H9 (cell line): ENCODE measurements around the gene DRD1. TPM values are rescaled to one million over a fixed set of nuclear protein-coding genes. Genes with fewer than 3 reads are reported as not detected.
A peak's percentile ranks its signal among the peaks of the same experiment; 100 is the strongest.

Experiments used
- DNase-seq: peaks from one replicate; pipeline ENCODE4 v3.0.0-alpha.2; 2017
- H2AFZ ChIP-seq: one replicate; pipeline ENCODE4 v1.6.1; 2013; ENCODE audit warnings: mild to moderate bottlenecking, low read length, control low read depth, moderate library complexity
- H2AK5ac ChIP-seq: 2 replicates; pipeline ENCODE4 v1.6.1; 2013; ENCODE audit warnings: low read length, control low read depth, mixed read lengths; ENCODE audit not compliant: insufficient read length
- H2BK120ac ChIP-seq: one replicate; pipeline ENCODE4 v1.6.1; 2013; ENCODE audit warnings: low read depth, mild to moderate bottlenecking, low read length, control low read depth, inconsistent platforms; ENCODE audit not compliant: poor library complexity, severe bottlenecking
- H2BK12ac ChIP-seq: 2 replicates; pipeline ENCODE4 v1.6.1; 2013; ENCODE audit warnings: low read length, control low read depth, mixed read lengths, low read depth; ENCODE audit not compliant: insufficient read length
- H2BK15ac ChIP-seq: 2 replicates; pipeline ENCODE4 v1.6.1; 2013; ENCODE audit warnings: low read depth, low read length, control low read depth
- H2BK20ac ChIP-seq: one replicate; pipeline ENCODE4 v1.6.1; 2013; ENCODE audit warnings: low read depth, mild to moderate bottlenecking, low read length, control low read depth, inconsistent platforms; ENCODE audit not compliant: poor library complexity, severe bottlenecking
- H2BK5ac ChIP-seq: 2 replicates; pipeline ENCODE4 v1.6.1; 2013; ENCODE audit warnings: low read length, control low read depth, mixed read lengths; ENCODE audit not compliant: insufficient read length
- H3K14ac ChIP-seq: 2 replicates; pipeline ENCODE4 v1.6.1; 2013; ENCODE audit warnings: low read length, control low read depth; ENCODE audit not compliant: insufficient read depth
- H3K18ac ChIP-seq: 2 replicates; pipeline ENCODE4 v1.6.1; 2013; ENCODE audit warnings: low read depth, mild to moderate bottlenecking, mixed read lengths, low read length, control low read depth; ENCODE audit not compliant: insufficient read length
- H3K23ac ChIP-seq: 2 replicates; pipeline ENCODE4 v1.6.1; 2013; ENCODE audit warnings: low read length, control low read depth, mixed read lengths, low read depth; ENCODE audit not compliant: insufficient read length
- H3K23me2 ChIP-seq: 2 replicates; pipeline ENCODE4 v1.6.1; 2013; ENCODE audit warnings: low read depth, mild to moderate bottlenecking, mixed read lengths, low read length, control low read depth; ENCODE audit not compliant: insufficient read length, poor library complexity, severe bottlenecking
- H3K27ac ChIP-seq: 2 replicates; pipeline ENCODE4 v1.5.1; 2013; ENCODE audit warnings: low read length, control low read depth, mixed read lengths, low read depth; ENCODE audit not compliant: insufficient read length
- H3K27me3 ChIP-seq: 2 replicates; pipeline ENCODE4 v1.6.1; 2013; ENCODE audit warnings: low read length, control low read depth, inconsistent platforms; ENCODE audit not compliant: insufficient read depth
- H3K4ac ChIP-seq: 2 replicates; pipeline ENCODE4 v1.6.1; 2013; ENCODE audit warnings: low read depth, mild to moderate bottlenecking, control low read depth, inconsistent platforms, low read length, moderate library complexity
- H3K4me1 ChIP-seq: 2 replicates; pipeline ENCODE4 v1.6.1; 2013; ENCODE audit warnings: low read length, control low read depth, inconsistent platforms; ENCODE audit not compliant: insufficient read depth
- H3K4me2 ChIP-seq: 2 replicates; pipeline ENCODE4 v1.6.1; 2013; ENCODE audit warnings: low read length, control low read depth, mixed read lengths; ENCODE audit not compliant: insufficient read length, insufficient read depth
- H3K56ac ChIP-seq: 2 replicates; pipeline ENCODE4 v1.6.1; 2013; ENCODE audit warnings: low read depth, mild to moderate bottlenecking, mixed read lengths, low read length, control low read depth; ENCODE audit not compliant: insufficient read length
- H3K79me1 ChIP-seq: 2 replicates; pipeline ENCODE4 v1.6.1; 2013; ENCODE audit warnings: low read depth, mild to moderate bottlenecking, moderate library complexity, low read length, control low read depth, inconsistent platforms; ENCODE audit not compliant: insufficient read depth, poor library complexity, severe bottlenecking
- H3K79me2 ChIP-seq: 2 replicates; pipeline ENCODE4 v1.6.1; 2013; ENCODE audit warnings: low read length, control low read depth, inconsistent platforms; ENCODE audit not compliant: insufficient read depth
- H3K9ac ChIP-seq: 2 replicates; pipeline ENCODE4 v1.6.1; 2013; ENCODE audit warnings: low read length, control low read depth, mixed read lengths; ENCODE audit not compliant: insufficient read length; ENCODE audit errors: extremely low read depth
- H3K9me3 ChIP-seq: one replicate; pipeline ENCODE4 v1.6.1; 2013; ENCODE audit warnings: low read depth, low read length, inconsistent platforms; ENCODE audit not compliant: control insufficient read depth
- H3T11ph ChIP-seq: one replicate; pipeline ENCODE4 v1.6.1; 2013; ENCODE audit warnings: mild to moderate bottlenecking, low read length, control low read depth, inconsistent platforms
- H4K20me1 ChIP-seq: one replicate; pipeline ENCODE4 v1.6.1; 2013; ENCODE audit not compliant: control insufficient read depth, insufficient read length, insufficient read depth
- H4K5ac ChIP-seq: 2 replicates; pipeline ENCODE4 v1.6.1; 2013; ENCODE audit warnings: low read depth, mild to moderate bottlenecking, mixed read lengths, low read length, control low read depth; ENCODE audit not compliant: insufficient read length
- H4K8ac ChIP-seq: replicated peaks from 2 replicates; pipeline ENCODE4 v1.6.1; 2013; ENCODE audit warnings: low read length, control low read depth, mixed read lengths, low read depth; ENCODE audit not compliant: insufficient read length
- H4K91ac ChIP-seq: 2 replicates; pipeline ENCODE4 v1.6.1; 2013; ENCODE audit warnings: low read depth, mild to moderate bottlenecking, moderate library complexity, mixed read lengths, low read length, control low read depth; ENCODE audit not compliant: insufficient read length
- H3K27ac Mint-ChIP-seq, 3 experiments: 2 replicates in 2 of 3; 3 replicates in 1 of 3; pipeline ENCODE4 v1.8.0; 2020 to 2021; ENCODE audit warnings: mixed read lengths in 3 of 3, mild to moderate bottlenecking in 1 of 3, moderate library complexity in 1 of 3
- H3K27me3 Mint-ChIP-seq: 2 replicates; pipeline ENCODE4 v1.8.0; 2021; ENCODE audit warnings: low read depth, mild to moderate bottlenecking, moderate library complexity, mixed read lengths
- H3K36me3 Mint-ChIP-seq, 3 experiments: 2 replicates in 2 of 3; 3 replicates in 1 of 3; pipeline ENCODE4 v1.8.0; 2020 to 2021; ENCODE audit warnings: low read depth in 3 of 3, mixed read lengths in 3 of 3; ENCODE audit not compliant: insufficient read depth in 1 of 3
- H3K4me1 Mint-ChIP-seq, 2 experiments: 2 replicates each; pipeline ENCODE4 v1.8.0; 2020; ENCODE audit warnings: mixed read lengths in 2 of 2
- H3K4me3 Mint-ChIP-seq, 2 experiments: 2 replicates in 1 of 2; 3 replicates in 1 of 2; pipeline ENCODE4 v1.8.0; 2020 to 2021; ENCODE audit warnings: mild to moderate bottlenecking in 2 of 2, mixed read lengths in 2 of 2, moderate library complexity in 1 of 2
- H3K9me3 Mint-ChIP-seq, 2 experiments: 2 replicates in 1 of 2; 3 replicates in 1 of 2; pipeline ENCODE4 v1.8.0; 2020; ENCODE audit warnings: mild to moderate bottlenecking in 2 of 2, mixed read lengths in 2 of 2, moderate library complexity in 1 of 2
- CTCF ChIP-seq: fragments of 200-600 bp; sonication (generic); conservative IDR thresholded peaks from 3 replicates; pipeline ENCODE4 v1.8.0; 2021; ENCODE audit warnings: antibody characterized with exemption, mild to moderate bottlenecking
- WGBS: extraction: QIAGEN DNeasy Blood & Tissue Kit; methylation state at CpG from one replicate; pipeline ENCODE4 v1.1.7; 2013; ENCODE audit warnings: missing lambda C conversion rate, low lambda C conversion rate, mixed read lengths; ENCODE audit not compliant: insufficient read length; ENCODE audit errors: extremely low coverage; 5-methylcytosine and 5-hydroxymethylcytosine counted together
- total RNA-seq: library from RNA; stranded (reverse); gene quantifications from 2 replicates; pipeline ENCODE4 v1.2.1, GENCODE V29; 2021

The DRD1 gene
- total RNA-seq, 1 experiment from 2014 or later: not detected

GRCh38 chr5:175489693-175490443 lies 45.9 kb upstream of the DRD1 start:
- H3K9ac ChIP-seq: no peak overlapping the region
- no peak for DNase-seq
- no peak overlapping the region for H2BK20ac ChIP-seq
- no peaks in the 10 kb centered on the region for H3K4me1 ChIP-seq
- no peak overlapping the region for H3K56ac ChIP-seq
- H2AFZ ChIP-seq: no peak overlapping the region
- no peak overlapping the region for H3K23ac ChIP-seq
- H4K20me1 ChIP-seq: peaks cover 2% of the 10 kb centered on the region
- H4K5ac ChIP-seq: no peak overlapping the region
- H3K27me3 ChIP-seq: no peaks in the 10 kb centered on the region
- no peak overlapping the region for H2BK120ac ChIP-seq
- H3K9me3 ChIP-seq: no peaks in the 10 kb centered on the region
- no peak overlapping the region for H3K4me3 Mint-ChIP-seq
- no CpG with 5 or more reads among the region's 6 CpGs for WGBS
- peaks cover 3% of the 10 kb centered on the region in 2 experiments; a peak in 2 of 4 replicates for H3K4me1 Mint-ChIP-seq
- H3K23me2 ChIP-seq: no peaks in the 10 kb centered on the region
- H3K18ac ChIP-seq: no peak overlapping the region
- H3K79me1 ChIP-seq: no peaks in the 10 kb centered on the region
- H2AK5ac ChIP-seq: no peak overlapping the region
- H3K9me3 Mint-ChIP-seq: no peaks in the 10 kb centered on the region
- no peak overlapping the region for H4K91ac ChIP-seq
- H3K79me2 ChIP-seq: peaks cover 6% of the 10 kb centered on the region; the same call in 1 of the 2 replicates
- peaks cover 37 to 67% (median 56%) of the 10 kb centered on the region in 3 experiments for H3K36me3 Mint-ChIP-seq
- no peak for TF ChIP-seq CTCF
- no peak overlapping the region for H2BK5ac ChIP-seq
- H3T11ph ChIP-seq: no peak overlapping the region
- no peak overlapping the region for H2BK15ac ChIP-seq
- no peak overlapping the region for H2BK12ac ChIP-seq
- no peaks in the 10 kb centered on the region for H3K27me3 Mint-ChIP-seq
- no peak overlapping the region for H3K14ac ChIP-seq
- no peak overlapping the region for H4K8ac ChIP-seq
- no peak overlapping the region for H3K4me2 ChIP-seq
- H3K27ac Mint-ChIP-seq: 0 out of 7 replicates have a peak overlapping the region, but pooled peaks of 1 of the 3 experiments have one; percentile 15
- no peak overlapping the region for H3K4ac ChIP-seq
- no peak overlapping the region for H3K27ac ChIP-seq
